ENCODE measurements around the gene WDR6.

WDR6 gene, protein sequence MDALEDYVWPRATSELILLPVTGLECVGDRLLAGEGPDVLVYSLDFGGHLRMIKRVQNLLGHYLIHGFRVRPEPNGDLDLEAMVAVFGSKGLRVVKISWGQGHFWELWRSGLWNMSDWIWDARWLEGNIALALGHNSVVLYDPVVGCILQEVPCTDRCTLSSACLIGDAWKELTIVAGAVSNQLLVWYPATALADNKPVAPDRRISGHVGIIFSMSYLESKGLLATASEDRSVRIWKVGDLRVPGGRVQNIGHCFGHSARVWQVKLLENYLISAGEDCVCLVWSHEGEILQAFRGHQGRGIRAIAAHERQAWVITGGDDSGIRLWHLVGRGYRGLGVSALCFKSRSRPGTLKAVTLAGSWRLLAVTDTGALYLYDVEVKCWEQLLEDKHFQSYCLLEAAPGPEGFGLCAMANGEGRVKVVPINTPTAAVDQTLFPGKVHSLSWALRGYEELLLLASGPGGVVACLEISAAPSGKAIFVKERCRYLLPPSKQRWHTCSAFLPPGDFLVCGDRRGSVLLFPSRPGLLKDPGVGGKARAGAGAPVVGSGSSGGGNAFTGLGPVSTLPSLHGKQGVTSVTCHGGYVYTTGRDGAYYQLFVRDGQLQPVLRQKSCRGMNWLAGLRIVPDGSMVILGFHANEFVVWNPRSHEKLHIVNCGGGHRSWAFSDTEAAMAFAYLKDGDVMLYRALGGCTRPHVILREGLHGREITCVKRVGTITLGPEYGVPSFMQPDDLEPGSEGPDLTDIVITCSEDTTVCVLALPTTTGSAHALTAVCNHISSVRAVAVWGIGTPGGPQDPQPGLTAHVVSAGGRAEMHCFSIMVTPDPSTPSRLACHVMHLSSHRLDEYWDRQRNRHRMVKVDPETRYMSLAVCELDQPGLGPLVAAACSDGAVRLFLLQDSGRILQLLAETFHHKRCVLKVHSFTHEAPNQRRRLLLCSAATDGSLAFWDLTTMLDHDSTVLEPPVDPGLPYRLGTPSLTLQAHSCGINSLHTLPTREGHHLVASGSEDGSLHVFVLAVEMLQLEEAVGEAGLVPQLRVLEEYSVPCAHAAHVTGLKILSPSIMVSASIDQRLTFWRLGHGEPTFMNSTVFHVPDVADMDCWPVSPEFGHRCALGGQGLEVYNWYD

GRCh38 chr3:49007068-49007770 lies at the start of gene WDR6:
Gene WDR6 (plus strand): TSS chr3:49007391. CDS start chr3:49007432, 41 bp downstream.
- DNase-seq, result no peak

- DNase-seq, result no peak
Measured at GRCh38 chr3:48960841-48961413, 46.3 kb upstream of the WDR6 start.

- DNase-seq, result no peak
Measured at GRCh38 chr3:48962340-48962739, 44.9 kb upstream of the WDR6 start.

DNA sequence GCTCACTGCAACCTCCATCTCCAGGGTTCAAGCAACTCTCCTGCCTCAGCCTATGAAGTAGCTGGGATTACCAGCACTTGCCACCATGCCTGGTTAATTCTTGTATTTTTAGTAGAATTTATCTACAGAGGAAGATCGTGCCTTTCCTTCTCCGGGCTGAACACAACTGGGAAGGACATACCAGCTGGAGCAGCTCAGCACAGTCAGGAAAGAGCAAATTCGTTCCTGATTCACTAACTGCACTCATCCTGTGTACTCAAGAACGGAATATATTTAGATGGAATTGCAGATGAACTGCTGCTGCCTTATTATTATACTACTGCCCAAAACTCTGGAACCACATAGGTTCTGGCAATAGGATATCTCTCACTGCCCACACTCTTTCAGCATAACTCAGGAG lies 44.3 kb upstream of the WDR6 start:
- no peak for DNase-seq

DNA sequence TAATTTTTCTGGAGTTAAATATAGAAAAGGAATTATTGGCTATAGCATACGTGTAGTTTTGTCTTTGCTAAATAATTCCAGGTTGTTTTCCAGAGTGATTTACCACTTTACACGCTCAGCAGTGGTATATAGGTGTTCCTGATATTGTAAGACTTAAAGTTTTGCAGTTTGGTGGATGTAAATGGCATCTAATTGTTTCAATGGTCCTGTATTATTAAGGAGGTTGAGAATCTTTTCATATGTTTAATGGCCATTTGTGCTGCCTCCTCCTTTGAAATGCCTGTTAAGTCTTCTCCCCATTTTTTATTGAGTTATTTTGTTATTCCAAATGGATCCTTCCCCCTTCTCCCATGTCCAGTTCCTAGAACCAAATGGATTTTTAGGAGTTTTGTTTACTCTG lies 43.6 kb upstream of the WDR6 start:
- DNase-seq, result no peak

- no peak for DNase-seq
Measured at GRCh38 chr3:48966367-48966766, 40.8 kb upstream of the WDR6 start.

DNA sequence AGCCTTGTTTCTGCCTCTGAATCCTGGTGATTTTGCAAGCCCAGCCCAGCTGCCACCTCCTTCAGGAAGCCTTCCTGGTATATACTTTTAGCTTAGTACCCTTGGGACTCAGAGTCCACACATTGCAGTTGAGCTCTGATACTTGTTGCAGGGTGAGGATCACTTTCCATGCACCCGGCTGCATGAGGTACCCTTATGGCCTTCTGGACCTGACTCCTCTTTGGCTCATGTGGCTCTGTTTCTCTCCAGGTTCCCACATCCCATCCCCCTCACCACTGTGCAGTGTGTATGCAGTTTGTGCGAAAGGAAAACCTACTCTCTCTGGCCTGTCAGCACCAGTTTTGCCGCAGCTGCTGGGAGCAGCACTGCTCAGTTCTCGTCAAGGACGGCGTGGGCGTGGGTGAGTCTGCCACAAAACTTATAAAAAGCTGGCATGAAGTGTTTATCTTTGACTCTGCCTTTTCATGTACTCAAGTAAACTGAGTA lies 40.3 kb upstream of the WDR6 start:
- DNase-seq, result no peak

- no peak for DNase-seq
Measured at GRCh38 chr3:48970586-48970985, 36.6 kb upstream of the WDR6 start.

DNA sequence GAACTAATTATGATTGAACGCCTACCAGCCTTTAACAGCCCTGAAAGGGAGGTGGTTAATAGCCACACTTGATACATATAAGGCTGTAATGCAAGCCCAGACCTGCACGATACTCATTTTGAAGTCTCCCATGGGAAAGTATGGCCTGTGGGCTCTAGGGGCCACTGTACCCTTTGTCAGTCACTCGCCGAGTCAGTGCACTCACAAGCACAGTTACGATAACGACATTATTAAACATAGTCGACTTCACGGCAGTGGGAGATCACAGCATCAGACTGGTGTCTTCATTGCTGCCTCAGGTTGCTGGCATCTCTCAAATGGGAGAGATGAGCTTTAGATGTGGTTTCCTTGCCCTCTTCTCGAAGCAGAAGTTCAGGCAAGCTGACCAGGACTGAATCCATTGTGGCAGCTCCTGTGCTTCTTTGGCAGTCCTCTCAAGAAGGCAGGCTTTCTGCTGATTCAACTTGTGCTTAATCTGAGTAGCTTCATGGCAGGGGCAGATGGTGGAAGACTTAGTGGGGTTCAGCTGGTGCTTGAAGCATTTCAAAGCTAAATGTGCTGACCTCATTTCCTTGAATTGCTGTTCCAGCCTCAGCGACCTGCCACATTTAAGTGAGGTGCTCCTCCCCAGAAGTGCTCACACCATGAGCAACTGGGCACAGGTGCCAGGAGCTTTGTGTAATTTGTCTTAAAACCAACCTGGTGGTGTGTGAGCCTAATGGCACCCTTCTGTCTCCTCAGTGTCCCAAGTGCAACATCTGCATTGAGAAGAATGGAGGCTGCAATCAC lies 32.9 kb upstream of the WDR6 start:
- DNase-seq, result no peak

DNA sequence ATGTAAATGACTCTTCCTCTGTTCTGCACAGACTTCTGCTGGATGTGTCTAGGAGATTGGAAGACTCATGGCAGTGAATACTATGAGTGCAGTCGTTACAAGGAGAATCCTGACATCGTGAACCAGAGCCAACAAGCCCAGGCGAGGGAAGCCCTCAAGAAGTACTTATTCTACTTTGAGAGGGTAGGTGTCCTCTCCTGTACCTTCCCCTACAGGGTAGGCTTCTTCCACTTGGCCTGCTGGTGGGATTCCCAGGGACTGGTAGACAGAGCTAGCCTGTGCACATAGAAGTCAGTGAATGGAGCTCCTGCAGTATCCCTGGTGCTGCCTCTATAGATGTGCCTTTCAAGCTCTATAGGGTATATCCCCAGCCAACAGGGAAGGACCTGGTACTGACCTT lies 27.7 kb upstream of the WDR6 start:
- no peak for DNase-seq

DNA sequence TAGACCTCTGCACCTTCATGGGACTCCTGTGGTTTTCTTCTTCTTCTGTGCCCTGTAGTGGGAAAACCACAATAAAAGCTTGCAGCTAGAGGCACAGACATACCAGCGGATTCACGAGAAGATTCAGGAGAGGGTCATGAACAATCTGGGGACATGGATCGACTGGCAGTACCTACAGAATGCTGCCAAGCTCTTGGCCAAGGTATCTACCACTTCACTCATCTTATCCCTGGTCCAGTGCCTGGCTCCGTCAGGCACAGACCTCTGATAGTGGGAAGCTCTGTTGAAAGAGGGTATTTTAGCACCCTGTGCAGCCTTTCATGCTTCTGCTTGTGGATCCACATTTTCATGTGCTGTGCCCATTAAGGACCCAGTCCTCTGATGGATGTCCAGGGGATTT lies 26.9 kb upstream of the WDR6 start:
- DNase-seq, result no peak

DNA sequence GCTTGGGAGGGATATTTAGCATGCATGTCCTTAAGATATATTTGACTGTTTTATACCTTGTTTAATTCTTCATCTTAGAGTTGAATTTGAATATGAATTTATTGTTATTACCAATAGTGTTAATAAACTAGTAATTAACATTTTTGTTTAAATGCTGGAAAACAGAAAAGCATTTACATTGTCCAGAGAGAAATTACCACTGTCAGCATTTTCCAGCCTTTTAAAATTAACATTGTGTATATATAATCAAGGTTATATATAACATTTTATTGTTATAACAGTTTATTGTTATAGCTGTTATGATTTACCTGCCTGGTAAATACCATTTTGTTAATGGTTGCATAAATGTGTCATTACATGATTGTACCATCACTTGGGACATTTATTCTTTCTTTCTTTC lies 25.2 kb upstream of the WDR6 start:
- DNase-seq, result no peak

- no peak for DNase-seq
Measured at GRCh38 chr3:48982686-48983085, 24.5 kb upstream of the WDR6 start.

DNA sequence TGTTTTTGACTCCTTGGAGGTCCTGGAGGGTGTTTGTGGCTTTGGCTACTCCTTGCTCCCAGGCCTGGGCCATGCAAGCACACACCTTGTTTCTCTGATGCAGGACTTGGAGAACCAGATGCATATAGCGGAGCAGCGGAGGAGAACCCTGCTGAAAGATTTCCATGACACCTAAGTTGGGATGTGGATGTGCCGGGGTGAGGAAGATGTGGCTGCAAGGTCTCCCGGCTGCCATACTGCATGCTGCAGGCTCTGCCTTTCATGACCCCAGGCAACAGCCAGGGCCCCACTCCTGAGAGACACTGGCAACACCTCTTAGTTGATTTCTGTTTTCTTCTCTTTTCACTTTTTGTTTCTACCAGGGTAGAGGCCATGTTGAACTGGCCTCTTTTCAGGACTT lies 24.1 kb upstream of the WDR6 start:
- DNase-seq, result no peak

DNA sequence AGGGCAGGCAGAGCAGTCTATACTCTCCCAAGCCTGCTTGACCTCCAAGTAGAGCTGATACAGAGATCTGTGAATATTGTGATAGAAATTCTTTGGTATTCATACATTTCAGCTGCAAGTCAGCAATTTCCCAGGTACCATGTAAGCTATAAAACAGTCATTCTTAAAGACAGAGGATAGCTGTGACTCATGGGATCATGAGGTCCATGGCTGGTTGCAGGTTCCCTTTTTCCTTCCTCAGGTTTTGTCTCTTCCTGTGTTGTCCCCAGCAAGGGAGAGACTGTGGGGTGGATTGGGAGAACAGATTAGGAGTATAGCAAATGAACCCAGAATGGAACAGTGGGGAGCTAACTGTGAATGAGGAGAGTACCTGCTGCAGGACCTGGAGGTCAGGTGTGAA lies 22.5 kb upstream of the WDR6 start:
- DNase-seq, result no peak

- no peak for DNase-seq
Measured at GRCh38 chr3:48985831-48986376, 21.3 kb upstream of the WDR6 start.

DNA sequence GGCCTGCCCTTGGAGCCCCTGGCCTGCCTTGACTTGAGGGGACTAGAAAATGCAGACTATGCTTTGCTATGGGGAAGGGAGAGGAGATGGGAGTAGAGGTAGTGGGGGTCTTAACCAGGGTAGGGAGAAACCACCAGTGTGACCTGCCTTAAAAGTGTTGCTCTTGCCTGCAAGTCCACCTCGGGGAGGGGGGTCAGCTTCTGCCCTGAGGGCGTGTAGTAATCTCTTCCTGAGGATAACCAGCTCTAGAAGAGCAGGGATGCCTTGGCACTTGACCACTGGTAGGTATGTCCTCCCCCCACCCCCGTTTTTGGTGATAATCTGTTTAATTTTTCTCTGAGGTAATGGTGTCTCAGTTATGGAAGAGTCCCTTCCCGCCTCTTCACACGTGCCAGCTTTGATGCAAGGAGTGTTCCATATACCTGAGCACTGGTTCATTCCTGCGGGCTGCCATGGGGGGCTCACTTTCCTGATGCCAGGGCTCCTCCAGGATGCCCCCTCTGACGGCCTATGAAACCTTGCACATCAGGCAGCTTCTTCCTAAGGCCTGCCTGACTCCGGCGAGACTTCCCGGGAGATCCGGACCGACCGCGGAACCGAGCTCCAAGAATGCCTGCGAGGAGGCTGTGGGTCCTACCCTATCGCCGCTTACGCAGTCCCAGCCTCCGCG lies 17.9 kb upstream of the WDR6 start:
- no peak for DNase-seq

DNA sequence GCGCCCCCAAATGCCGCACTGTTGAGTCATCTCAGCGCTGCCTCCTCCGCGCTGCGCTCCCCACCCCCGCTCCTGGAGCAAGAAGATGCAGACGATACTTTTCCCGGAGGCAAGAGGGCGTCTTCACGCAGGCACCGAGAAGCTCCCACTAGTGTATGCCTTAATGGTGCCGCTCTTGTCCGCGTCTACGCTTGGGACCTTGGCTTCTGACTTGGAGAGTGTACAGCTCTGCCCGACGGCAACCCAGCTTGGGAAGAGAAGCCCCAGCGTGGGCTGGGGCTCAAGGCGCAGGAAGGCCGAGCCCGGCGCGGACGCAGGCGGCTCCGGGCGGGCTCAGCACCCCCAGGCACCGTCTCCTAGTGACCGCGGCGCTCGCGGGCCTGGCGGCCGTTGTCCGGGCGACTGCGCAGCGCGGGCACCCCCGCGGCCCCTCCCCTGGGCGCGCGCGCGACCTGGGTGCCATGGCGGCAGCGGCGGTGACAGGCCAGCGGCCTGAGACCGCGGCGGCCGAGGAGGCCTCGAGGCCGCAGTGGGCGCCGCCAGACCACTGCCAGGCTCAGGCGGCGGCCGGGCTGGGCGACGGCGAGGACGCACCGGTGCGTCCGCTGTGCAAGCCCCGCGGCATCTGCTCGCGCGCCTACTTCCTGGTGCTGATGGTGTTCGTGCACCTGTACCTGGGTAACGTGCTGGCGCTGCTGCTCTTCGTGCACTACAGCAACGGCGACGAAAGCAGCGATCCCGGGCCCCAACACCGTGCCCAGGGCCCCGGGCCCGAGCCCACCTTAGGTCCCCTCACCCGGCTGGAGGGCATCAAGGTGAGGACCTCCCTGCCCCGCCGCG lies 17.2 kb upstream of the WDR6 start, which contains the start of gene P4HTM:
TSS of gene P4HTM (plus strand) at position 446 of the 840 bp plus-strand sequence. CDS start at position 462, 16 bp downstream.
- no peak for DNase-seq

DNA sequence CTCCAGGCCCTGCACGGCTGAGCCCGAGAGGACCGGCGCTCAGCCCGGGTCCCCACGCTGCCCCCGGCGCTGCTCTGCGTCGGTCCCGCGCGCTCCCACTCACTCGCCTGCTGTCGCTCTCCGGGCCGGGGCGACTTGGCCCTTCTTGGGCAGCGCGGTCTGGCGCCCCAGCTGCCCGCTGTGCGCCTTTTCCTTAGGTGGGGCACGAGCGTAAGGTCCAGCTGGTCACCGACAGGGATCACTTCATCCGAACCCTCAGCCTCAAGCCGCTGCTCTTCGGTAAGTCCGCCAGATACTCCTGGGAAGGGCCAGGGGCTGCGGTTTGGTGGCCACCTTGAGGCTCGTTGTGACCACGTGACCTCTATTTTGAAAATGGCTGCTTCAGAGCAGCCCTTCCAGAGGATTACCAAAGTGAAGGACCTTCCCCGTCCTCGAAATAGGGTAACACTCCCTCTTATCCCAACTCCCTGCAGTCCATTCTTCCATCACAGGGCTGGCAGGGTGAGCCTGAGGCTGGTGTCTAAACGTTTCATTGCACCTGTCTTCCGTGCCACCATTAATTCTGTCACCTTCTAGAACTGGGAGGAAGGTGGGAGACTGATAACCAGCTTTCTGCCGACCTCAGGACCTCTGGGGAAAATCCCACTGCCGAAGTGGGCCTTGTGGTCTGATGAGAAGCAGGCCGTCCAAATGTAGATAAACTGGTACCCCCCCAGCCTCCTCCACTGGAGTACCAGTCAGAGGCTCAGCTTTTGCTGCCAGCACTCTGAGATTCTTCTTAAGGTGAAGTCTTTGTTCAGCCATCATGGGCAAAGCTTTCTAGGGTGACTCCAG lies 16.3 kb upstream of the WDR6 start:
- DNase-seq, result no peak
